Middle frontal gyrus (tissue), 1 donor: Measurements from ENCODE around the gene GPR161.
"Not testable (repeated sequence)": the region's sequence is repeated elsewhere in the genome, so short reads cannot be mapped to it uniquely, and the experiment has no call there.

Source experiments
- DNase-seq: peaks from one replicate; pipeline ENCODE4 v3.0.0-alpha.2; 2015; ENCODE audit warnings: low spot score; ENCODE audit errors: extremely low spot score

GPR161 gene

GRCh38 chr1:168136709-168137514 lies at the start of gene GPR161:
GPR161 (minus strand) TSS chr1:168136930; CDS start chr1:168104850, 32,080 bp downstream.
- no peak for DNase-seq

GRCh38 chr1:168181063-168181720 lies 44.5 kb upstream of the GPR161 start:
- not testable (repeated sequence) for DNase-seq

GRCh38 chr1:168180148-168180524 lies 43.4 kb upstream of the GPR161 start:
- DNase-seq, result no peak

GRCh38 chr1:168179438-168180147 lies 42.9 kb upstream of the GPR161 start:
- no peak for DNase-seq

GRCh38 chr1:168178638-168179437 lies 42.1 kb upstream of the GPR161 start, which contains the start of gene TIPRL:
TIPRL (plus strand) TSS chr1:168178962; CDS start chr1:168179078, 116 bp downstream.
- peak; percentile 90 for DNase-seq

- no peak for DNase-seq
Measured at GRCh38 chr1:168178227-168178637, 41.5 kb upstream of the GPR161 start.

GRCh38 chr1:168172250-168172915 lies 35.7 kb upstream of the GPR161 start:
- no peak for DNase-seq

GRCh38 chr1:168170564-168171508 lies 34.1 kb upstream of the GPR161 start:
- no peak for DNase-seq

GRCh38 chr1:168167806-168168205 lies 31.1 kb upstream of the GPR161 start:
- DNase-seq, result no peak

GRCh38 chr1:168164771-168165170 lies 28.0 kb upstream of the GPR161 start:
- no peak for DNase-seq

GRCh38 chr1:168163670-168164069 lies 26.9 kb upstream of the GPR161 start:
- DNase-seq, result no peak

GRCh38 chr1:168161459-168161858 lies 24.7 kb upstream of the GPR161 start:
- no peak for DNase-seq

GRCh38 chr1:168159979-168160378 lies 23.2 kb upstream of the GPR161 start:
- DNase-seq, result no peak

GRCh38 chr1:168159251-168159650 lies 22.5 kb upstream of the GPR161 start:
- DNase-seq, result no peak

- no peak for DNase-seq
Measured at GRCh38 chr1:168157638-168158037, 20.9 kb upstream of the GPR161 start.

GRCh38 chr1:168155910-168156309 lies 19.2 kb upstream of the GPR161 start:
- DNase-seq, result no peak

- not testable (repeated sequence) for DNase-seq
Measured at GRCh38 chr1:168154707-168155106, 18.0 kb upstream of the GPR161 start.

- DNase-seq, result no peak
Measured at GRCh38 chr1:168151935-168152334, 15.2 kb upstream of the GPR161 start.

- no peak for DNase-seq
Measured at GRCh38 chr1:168150283-168150682, 13.6 kb upstream of the GPR161 start.
